H1 (cell line): ENCODE results near the gene DOHH. TPM values are rescaled to one million over a fixed set of nuclear protein-coding genes. Genes with fewer than 3 reads are reported as not detected.

Experiments used
- CTCF ChIA-PET: fragments of 300-600 bp; sonication (Branson Sonifier 250); formaldehyde crosslinking; loops from one replicate; lab custom pipeline; 2021; ENCODE audit not compliant: partially characterized antibody; lab: Charles Lee
- POLR2A ChIA-PET: fragments of 300-600 bp; sonication (Branson Sonifier 250); formaldehyde crosslinking; loops from one replicate; lab custom pipeline; 2021; ENCODE audit warnings: inconsistent platforms; ENCODE audit not compliant: partially characterized antibody; lab: Charles Lee
- DNase-seq, 2 experiments: peaks; one replicate each; pipeline versions ENCODE4 v3.0.0 to v3.0.0-alpha.2; 2010 to 2022; ENCODE audit warnings: low spot score in 2 of 2, low read depth in 1 of 2, mixed read lengths in 1 of 2
- FAIRE-seq: peaks from 2 replicates; lab custom pipeline; 2011; peaks lifted over from hg19 to GRCh38; lab: Jason Lieb, UNC
- H2AFZ ChIP-seq: 2 replicates; pipeline ENCODE4 v1.8.1; 2012; ENCODE audit warnings: low read length, inconsistent platforms
- H2AK5ac ChIP-seq: 2 replicates; pipeline ENCODE4 v1.6.1; 2013; ENCODE audit warnings: low read depth, low read length
- H2BK120ac ChIP-seq: replicated peaks from 2 replicates; pipeline ENCODE3; 2013; ENCODE audit warnings: low read depth, low read length, inconsistent platforms
- H2BK12ac ChIP-seq: 2 replicates; pipeline ENCODE4 v1.6.1; 2013; ENCODE audit warnings: low read depth, low read length
- H2BK15ac ChIP-seq: 2 replicates; pipeline ENCODE4 v1.6.1; 2013; ENCODE audit warnings: low read length
- H2BK20ac ChIP-seq: 2 replicates; pipeline ENCODE4 v1.6.1; 2013; ENCODE audit warnings: low read length
- H2BK5ac ChIP-seq: 2 replicates; pipeline ENCODE4 v1.6.1; 2013; ENCODE audit warnings: low read depth, low read length
- H3K14ac ChIP-seq: 2 replicates; pipeline ENCODE4 v1.6.1; 2013; ENCODE audit warnings: inconsistent platforms; ENCODE audit not compliant: insufficient read length
- H3K18ac ChIP-seq: 2 replicates; pipeline ENCODE4 v1.6.1; 2013; ENCODE audit warnings: low read length; ENCODE audit errors: extremely low read depth
- H3K23ac ChIP-seq: 2 replicates; pipeline ENCODE4 v1.6.1; 2013; ENCODE audit warnings: inconsistent platforms; ENCODE audit not compliant: insufficient read length
- H3K23me2 ChIP-seq: 2 replicates; pipeline ENCODE4 v1.6.1; 2013; ENCODE audit warnings: low read depth, low read length
- H3K27ac ChIP-seq: 2 replicates; pipeline ENCODE4 v1.6.1; 2011; ENCODE audit warnings: low read depth, low read length, inconsistent platforms
- H3K27me3 ChIP-seq, 4 experiments: replicated peaks in 1 of 4; 1 replicate in 1 of 4; 2 replicates in 3 of 4; pipeline versions ENCODE4 v1.6.1 to v1.8.1; 2011 to 2013; ENCODE audit warnings: low read length in 3 of 4, mild to moderate bottlenecking in 3 of 4, inconsistent platforms in 2 of 4, mixed read lengths in 2 of 4, moderate library complexity in 1 of 4; ENCODE audit not compliant: control insufficient read depth in 3 of 4, insufficient read depth in 3 of 4; ENCODE audit errors: extremely low read depth in 1 of 4
- H3K36me3 ChIP-seq, 4 experiments: 2 replicates each; pipeline versions ENCODE4 v1.6.1 to v1.8.1; 2011 to 2013; ENCODE audit warnings: mild to moderate bottlenecking in 4 of 4, low read length in 3 of 4, moderate library complexity in 2 of 4, control low read depth in 1 of 4, inconsistent platforms in 1 of 4; ENCODE audit not compliant: insufficient read depth in 4 of 4, control insufficient read depth in 2 of 4
- H3K4ac ChIP-seq: replicated peaks from 2 replicates; pipeline ENCODE3; 2013; ENCODE audit warnings: low read length, low read depth, mixed read lengths, inconsistent platforms; ENCODE audit not compliant: insufficient read length
- H3K4me1 ChIP-seq, 4 experiments: replicated peaks in 1 of 4; 1 replicate in 1 of 4; 2 replicates in 3 of 4; pipeline versions ENCODE4 v1.6.1 to v1.8.1; 2011 to 2013; ENCODE audit warnings: low read length in 3 of 4, inconsistent platforms in 2 of 4, mixed read lengths in 1 of 4; ENCODE audit not compliant: insufficient read depth in 4 of 4, control insufficient read depth in 3 of 4
- H3K4me2 ChIP-seq, 2 experiments: 2 replicates each; pipeline versions ENCODE4 v1.6.1 to v1.8.1; 2011 to 2013; ENCODE audit warnings: low read depth in 2 of 2, low read length in 2 of 2, control low read depth in 1 of 2, inconsistent platforms in 1 of 2, mild to moderate bottlenecking in 1 of 2; ENCODE audit not compliant: insufficient read depth in 1 of 2
- H3K4me3 ChIP-seq, 4 experiments: fragments of 200-600, 300-600 bp in 1 of 4; sonication (generic), shearing (Covaris generic), sonication (Bioruptor Twin) in 1 of 4; 2 replicates each; pipeline versions ENCODE4 v1.5.1 to v1.8.1; 2011 to 2016; ENCODE audit warnings: low read length in 4 of 4, low read depth in 3 of 4, control low read depth in 2 of 4, inconsistent platforms in 2 of 4, mild to moderate bottlenecking in 2 of 4, mixed read lengths in 1 of 4, moderate library complexity in 1 of 4; ENCODE audit not compliant: insufficient read depth in 2 of 4; ENCODE audit errors: extremely low read depth in 1 of 4
- H3K56ac ChIP-seq: replicated peaks from 2 replicates; pipeline ENCODE3; 2013; ENCODE audit warnings: low read depth, mild to moderate bottlenecking, mixed read lengths, low read length, inconsistent platforms; ENCODE audit not compliant: insufficient read length
- H3K79me1 ChIP-seq: 2 replicates; pipeline ENCODE4 v1.6.1; 2013; ENCODE audit warnings: low read depth, low read length, control low read depth
- H3K79me2 ChIP-seq, 2 experiments: 2 replicates each; pipeline versions ENCODE4 v1.6.1 to v1.8.1; 2012 to 2013; ENCODE audit warnings: low read length in 2 of 2, mild to moderate bottlenecking in 2 of 2, inconsistent platforms in 1 of 2; ENCODE audit not compliant: insufficient read depth in 2 of 2, control insufficient read depth in 1 of 2
- H3K9ac ChIP-seq, 4 experiments: replicated peaks in 1 of 4; 1 replicate in 1 of 4; 2 replicates in 3 of 4; pipeline versions ENCODE4 v1.6.1 to v1.8.1; 2011 to 2013; ENCODE audit warnings: low read depth in 3 of 4, low read length in 3 of 4, control low read depth in 2 of 4, mild to moderate bottlenecking in 2 of 4, moderate library complexity in 2 of 4, inconsistent platforms in 1 of 4; ENCODE audit errors: extremely low read depth in 1 of 4
- H3K9me3 ChIP-seq, 2 experiments: 2 replicates each; pipeline versions ENCODE4 v1.6.1 to v1.8.1; 2012 to 2013; ENCODE audit warnings: mild to moderate bottlenecking in 2 of 2, moderate library complexity in 2 of 2, control low read depth in 1 of 2, inconsistent platforms in 1 of 2, low read depth in 1 of 2, low read length in 1 of 2, mixed read lengths in 1 of 2; ENCODE audit not compliant: insufficient read depth in 2 of 2
- H4K20me1 ChIP-seq, 2 experiments: replicated peaks in 1 of 2; 2 replicates each; pipeline versions ENCODE3 to v1.8.1; 2011 to 2013; ENCODE audit warnings: inconsistent platforms in 2 of 2, low read length in 2 of 2, mild to moderate bottlenecking in 1 of 2; ENCODE audit not compliant: insufficient read depth in 2 of 2, control insufficient read depth in 1 of 2
- H4K5ac ChIP-seq: 2 replicates; pipeline ENCODE4 v1.6.1; 2013; ENCODE audit warnings: low read length, low read depth, mixed read lengths, inconsistent platforms; ENCODE audit not compliant: insufficient read length
- H4K8ac ChIP-seq: 2 replicates; pipeline ENCODE4 v1.8.0; 2013; ENCODE audit warnings: mild to moderate bottlenecking, moderate library complexity, low read length, inconsistent platforms; ENCODE audit not compliant: insufficient read depth; ENCODE audit errors: extremely low read depth
- H4K91ac ChIP-seq: replicated peaks from 2 replicates; pipeline ENCODE3; 2013; ENCODE audit warnings: low read length, mixed read lengths, inconsistent platforms; ENCODE audit not compliant: insufficient read length
- BACH1 ChIP-seq: IDR thresholded peaks from 2 replicates; pipeline ENCODE4 v1.6.1; 2012; ENCODE audit warnings: low read length, improper control_type of control experiment
- CHD1 ChIP-seq: IDR thresholded peaks from 2 replicates; pipeline ENCODE4 v1.6.1; 2012; ENCODE audit warnings: low read depth, low read length, improper control_type of control experiment
- CREB1 ChIP-seq: IDR thresholded peaks from 2 replicates; pipeline ENCODE4 v1.6.1; 2012; ENCODE audit warnings: inconsistent platforms
- EP300 ChIP-seq, 2 experiments: IDR thresholded peaks; 1 replicate in 1 of 2; 2 replicates in 1 of 2; pipeline ENCODE4 v1.6.1; 2011 to 2012; ENCODE audit warnings: low read depth in 2 of 2, low read length in 2 of 2, mild to moderate bottlenecking in 2 of 2, borderline replicate concordance in 1 of 2, inconsistent platforms in 1 of 2, moderate library complexity in 1 of 2
- GTF2F1 ChIP-seq: IDR thresholded peaks from 2 replicates; pipeline ENCODE4 v1.6.1; 2012; ENCODE audit warnings: low read depth, low read length, improper control_type of control experiment, borderline replicate concordance
- SIRT6 ChIP-seq: IDR thresholded peaks from one replicate; pipeline ENCODE4 v1.7.1; 2012; ENCODE audit warnings: low read length, inconsistent platforms
- SIX5 ChIP-seq: IDR thresholded peaks from 2 replicates; pipeline ENCODE4 v1.6.1; 2011; ENCODE audit warnings: mild to moderate bottlenecking, low read depth, low read length
- SP1 ChIP-seq: IDR thresholded peaks from 2 replicates; pipeline ENCODE4 v1.6.1; 2011; ENCODE audit warnings: low read depth, low read length
- SRF ChIP-seq: IDR thresholded peaks from 2 replicates; pipeline ENCODE4 v1.6.1; 2011; ENCODE audit warnings: mild to moderate bottlenecking, low read depth, low read length, moderate library complexity
- TBP ChIP-seq: IDR thresholded peaks from 2 replicates; pipeline ENCODE4 v1.6.1; 2011; ENCODE audit warnings: low read depth, low read length, improper control_type of control experiment
- TCF12 ChIP-seq: IDR thresholded peaks from 2 replicates; pipeline ENCODE4 v1.6.1; 2011; ENCODE audit warnings: low read depth, mild to moderate bottlenecking, low read length
- WGBS, 2 experiments: shearing (Covaris generic) in 1 of 2; methylation state at CpG; one replicate each; pipeline versions ENCODE4 v1.1.6 to v1.1.7; 2013 to 2015; ENCODE audit warnings: low lambda C conversion rate in 2 of 2, mixed read lengths in 2 of 2, inconsistent platforms in 1 of 2, low coverage in 1 of 2, missing lambda C conversion rate in 1 of 2; ENCODE audit not compliant: insufficient replicate concordance in 2 of 2, insufficient coverage in 1 of 2, insufficient read length in 1 of 2; ENCODE audit errors: extremely low coverage in 1 of 2, missing lambda C conversion rate in 1 of 2; 5-methylcytosine and 5-hydroxymethylcytosine counted together
- polyA plus RNA-seq, 7 experiments: library from polyadenylated mRNA; depleted of rRNA in 3 of 7; stranded (reverse) in 5 of 7; unstranded in 2 of 7; fragments of >200 nt in 5 of 7; fragments of 200-250 nt in 2 of 7; gene quantifications; 1 replicate in 5 of 7; 2 replicates in 1 of 7; 4 replicates in 1 of 7; pipeline versions ENCODE4 v1.2.1 to v1.2.3, GENCODE V29; 2011 to 2013; ENCODE audit warnings: missing spikeins in 2 of 7, mixed read lengths in 2 of 7
- total RNA-seq: library from RNA; stranded (reverse); fragmentation: NEBNext Ultra II Directional; extraction: Animal tissue kit (Norgen Biotek cat#: 25700); gene quantifications from 2 replicates; pipeline ENCODE4 v1.2.1, GENCODE V29; 2021
- TF ChIP-seq, protein P1 (sequence below): IDR thresholded peaks from 2 replicates; pipeline ENCODE4 v1.6.1; 2011; ENCODE audit warnings: low read length, improper control_type of control experiment

Gene DOHH
- total and polyA plus RNA-seq, 2 of the 8 experiments (the other 6 are each of a cell fraction or from before 2014, with no cell fraction given): 7.3 to 17.7 TPM

DNA sequence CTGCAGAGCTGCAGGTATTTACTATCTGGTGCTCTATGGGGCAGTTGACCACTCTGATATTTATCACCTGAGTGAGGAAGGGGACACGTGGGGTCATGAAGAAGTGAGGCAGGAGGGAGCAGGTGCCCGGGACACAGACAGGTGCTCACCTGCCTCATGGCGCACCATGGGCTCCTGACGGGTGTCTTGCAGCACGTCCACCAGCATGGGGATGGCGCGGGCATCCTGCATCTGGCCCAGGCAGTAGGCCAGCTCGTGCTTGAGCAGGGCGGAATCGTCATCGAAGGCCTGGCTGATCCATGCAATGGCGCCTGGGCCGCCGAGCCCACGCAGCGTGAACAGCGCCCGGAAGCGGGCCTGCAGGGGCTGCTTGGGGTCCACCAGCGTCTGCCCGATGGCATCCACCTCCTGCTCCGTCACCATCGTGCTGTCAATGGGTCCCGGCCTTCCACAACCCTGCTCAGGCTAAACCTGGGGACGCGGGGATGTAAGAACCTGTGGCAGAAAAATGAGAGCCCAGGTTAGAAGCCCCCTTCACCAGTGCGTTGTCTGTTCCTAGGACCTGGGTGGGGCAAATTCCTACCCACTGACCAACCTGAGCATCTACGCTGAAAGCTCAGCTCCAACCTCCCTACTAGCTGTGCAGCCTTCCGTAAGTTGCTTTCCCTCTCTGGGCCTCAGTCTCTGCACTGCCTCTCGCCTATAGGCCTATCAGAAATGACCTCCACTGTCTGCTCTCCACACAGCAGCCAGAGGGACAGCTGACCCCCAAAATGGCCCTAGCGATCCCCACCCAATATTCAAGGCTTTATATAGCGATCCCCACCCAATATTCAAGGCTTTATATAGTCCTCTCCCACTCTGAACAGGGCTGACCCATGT, 3.8 kb downstream of the DOHH start:
- Histone ChIP-seq H3K4me3 (no peak overlapping the region), H4K91ac (no peak overlapping the region), H3K9ac (no peak overlapping the region), H4K20me1 (peaks cover 1 to 8% of the 10 kb centered on the region in 2 experiments), H3K9me3 (no peaks in the 10 kb centered on the region), H3K56ac (no peak overlapping the region), H3K27me3 (no peaks in the 10 kb centered on the region), H2AFZ (no peak overlapping the region), H2BK120ac (no peak overlapping the region), H2BK15ac (no peak overlapping the region), H3K23ac (no peak overlapping the region), H3K4ac (no peak overlapping the region), H2BK5ac (no peak overlapping the region), H3K79me2 (peaks cover 0 to 30% of the 10 kb centered on the region in 2 experiments; a peak in 2 of 4 replicates), H3K27ac (no peak overlapping the region), H3K79me1 (peaks cover 6% of the 10 kb centered on the region), H2BK12ac (no peak overlapping the region), H3K14ac (no peak overlapping the region), H3K36me3 (peaks cover 4 to 23% (median 12%) of the 10 kb centered on the region in 4 experiments; a peak in 7 of 8 replicates), H2BK20ac (no peak overlapping the region), H4K8ac (no peak overlapping the region), H3K18ac (no peak overlapping the region), H2AK5ac (no peak overlapping the region), H4K5ac (no peak overlapping the region), H3K4me2 (no peak overlapping the region), H3K23me2 (peaks cover 7% of the 10 kb centered on the region), H3K4me1 (no peaks in the 10 kb centered on the region; a peak in 3 of 7 replicates)
- FAIRE-seq (no peak), DNase-seq (no peak)
- ChIA-PET POLR2A (no interaction called here), CTCF (interaction anchor here (0.7 to 1.5 kb wide), 2 partner anchors 11 to 19 kb away, joined by 3 to 7 read pairs; no protein-coding TSS in a partner anchor)
- 93% methylated on average over 32 of the region's 32 CpGs; no CpG with 5 or more reads in 1 of the 2 experiments for WGBS, 2 experiments
- no peak for TF ChIP-seq CHD1
- no peak for TF ChIP-seq SIX5
- TF ChIP-seq TCF12: no peak
- no peak for TF ChIP-seq SP1
- TF ChIP-seq GTF2F1: no peak
- TF ChIP-seq CREB1: no peak
- TF ChIP-seq EP300 (IDR thresholded peaks at IDR 0.05; ENCODE audit: borderline replicate concordance in 1 of 2, low read depth in 2 of 2, low read length in 2 of 2): no peak
- TF ChIP-seq, protein P1, sequence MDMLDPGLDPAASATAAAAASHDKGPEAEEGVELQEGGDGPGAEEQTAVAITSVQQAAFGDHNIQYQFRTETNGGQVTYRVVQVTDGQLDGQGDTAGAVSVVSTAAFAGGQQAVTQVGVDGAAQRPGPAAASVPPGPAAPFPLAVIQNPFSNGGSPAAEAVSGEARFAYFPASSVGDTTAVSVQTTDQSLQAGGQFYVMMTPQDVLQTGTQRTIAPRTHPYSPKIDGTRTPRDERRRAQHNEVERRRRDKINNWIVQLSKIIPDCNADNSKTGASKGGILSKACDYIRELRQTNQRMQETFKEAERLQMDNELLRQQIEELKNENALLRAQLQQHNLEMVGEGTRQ: no peak
- no peak for TF ChIP-seq SRF
- TF ChIP-seq TBP: no peak
- TF ChIP-seq BACH1: no peak
- TF ChIP-seq SIRT6: no peak
